Gastrocnemius medialis (tissue), 4 donors: Measurements from ENCODE around the gene MGST3. TPM values are rescaled to one million over a fixed set of nuclear protein-coding genes. Genes with fewer than 3 reads are reported as not detected.
"Not testable (repeated sequence)": the region's sequence is repeated elsewhere in the genome, so short reads cannot be mapped to it uniquely, and the experiment has no call there.

Source experiments
- ATAC-seq, 2 donors: fragments of 150-250 bp; one replicate each; pipeline ENCODE4 v1.9.1; 2016
- DNase-seq, 2 donors: peaks; one replicate each; pipeline ENCODE4 v3.0.0-alpha.2; 2019
- H3K27ac ChIP-seq, 4 donors: fragments of 200-600 bp; sonication (generic); 1 replicate in 1 of 4; 2 replicates in 3 of 4; pipeline ENCODE4 v1.5.1; 2016 to 2018; ENCODE audit warnings: mild to moderate bottlenecking in 2 of 4, moderate library complexity in 1 of 4
- H3K27me3 ChIP-seq, 3 donors: fragments of 200-600 bp; sonication (generic) in 2 of 3; 1 replicate in 1 of 3; 2 replicates in 2 of 3; pipeline versions ENCODE4 v1.5.1 to v1.6.0; 2016 to 2019; ENCODE audit warnings: mild to moderate bottlenecking in 1 of 3, moderate library complexity in 1 of 3
- H3K36me3 ChIP-seq, 2 donors: fragments of 200-600 bp; sonication (generic) in 1 of 2; one replicate each; pipeline ENCODE4 v1.5.1; 2017 to 2018
- H3K4me1 ChIP-seq, 2 donors: fragments of 200-600 bp; sonication (generic) in 1 of 2; one replicate each; pipeline ENCODE4 v1.5.1; 2016 to 2017; ENCODE audit warnings: mild to moderate bottlenecking in 2 of 2
- H3K4me3 ChIP-seq, 4 donors: fragments of 200-600 bp; sonication (generic) in 3 of 4; 1 replicate in 1 of 4; 2 replicates in 3 of 4; pipeline ENCODE4 v1.5.1; 2016 to 2019; ENCODE audit warnings: mild to moderate bottlenecking in 2 of 4
- H3K9me3 ChIP-seq, 3 donors: fragments of 200-600 bp; sonication (generic) in 2 of 3; 1 replicate in 1 of 3; 2 replicates in 2 of 3; pipeline ENCODE4 v1.5.1; 2016 to 2019
- CTCF ChIP-seq, 5 experiments: fragments of 450-650 bp in 3 of 5; fragments of 200-600 bp in 2 of 5; sonication (generic) in 2 of 5; IDR thresholded peaks in 4 of 5; conservative IDR thresholded peaks in 1 of 5; 1 replicate in 4 of 5; 2 replicates in 1 of 5; pipeline ENCODE4 v1.5.1; 2016 to 2019; ENCODE audit warnings: antibody characterized with exemption in 5 of 5, mild to moderate bottlenecking in 3 of 5, moderate library complexity in 3 of 5
- POLR2A ChIP-seq, 2 donors: fragments of 450-650 bp; IDR thresholded peaks; one replicate each; pipeline ENCODE4 v1.6.1; 2017; ENCODE audit warnings: antibody characterized with exemption in 2 of 2, mild to moderate bottlenecking in 2 of 2, moderate library complexity in 2 of 2
- in situ Hi-C, 4 donors: fragments of 200-750 bp; cut with MboI; loops; one replicate each; pipeline versions ENCODE4 v1.15.0 to v1.8.0; 2017; ENCODE audit warnings: low sequenced_read_pairs in 4 of 4
- intact Hi-C: fragments of 100-400 bp; cut with DNase I; formaldehyde crosslinking; loops from one replicate; pipeline ENCODE4 v1.15.1; 2023; ENCODE audit warnings: low total_unique reads
- total RNA-seq, 4 donors: library from RNA; depleted of rRNA; stranded (reverse); fragments of >200 nt; gene quantifications; one replicate each; pipeline versions ENCODE4 v1.1.0 to v1.2.3, GENCODE V29; 2016

MGST3 gene
- total RNA-seq, 4 donors from 2014 or later = 101 to 275 (median 202) TPM

- in situ Hi-C loops (loop anchor here (5.0 to 10.0 kb wide), 5 partner anchors 104 to 317 kb away; partner anchors contain the start of gene TMCO1 (in 1 of the 4)), intact Hi-C loops (loop anchor here (1.0 to 2.0 kb wide), 4 partner anchors 30 to 314 kb away; partner anchors contain the start of genes ALDH9A1 and UCK2)
- no peaks in the 10 kb centered on the region for H3K27me3 ChIP-seq
- ATAC-seq = peak in 1 of 2 donors; percentile 35
- H3K4me3 ChIP-seq = no peak overlapping the region
- no peak for TF ChIP-seq POLR2A (IDR thresholded peaks at IDR 0.05)
- TF ChIP-seq CTCF (IDR thresholded peaks at IDR 0.05 in 4 of 5, conservative IDR thresholded peaks at IDR 0.05 in 1 of 5) = no peak
- no peak for DNase-seq
- H3K36me3 ChIP-seq = no peaks in the 10 kb centered on the region
- no peaks in the 10 kb centered on the region for H3K9me3 ChIP-seq
- peak overlapping the region in 2 of 4 donors; percentile 40 to 43 for H3K27ac ChIP-seq
- H3K4me1 ChIP-seq = peaks cover 12 to 14% of the 10 kb centered on the region in 2 donors
Measured at GRCh38 chr1:165600793-165601192, 30.2 kb upstream of the MGST3 start.

DNA sequence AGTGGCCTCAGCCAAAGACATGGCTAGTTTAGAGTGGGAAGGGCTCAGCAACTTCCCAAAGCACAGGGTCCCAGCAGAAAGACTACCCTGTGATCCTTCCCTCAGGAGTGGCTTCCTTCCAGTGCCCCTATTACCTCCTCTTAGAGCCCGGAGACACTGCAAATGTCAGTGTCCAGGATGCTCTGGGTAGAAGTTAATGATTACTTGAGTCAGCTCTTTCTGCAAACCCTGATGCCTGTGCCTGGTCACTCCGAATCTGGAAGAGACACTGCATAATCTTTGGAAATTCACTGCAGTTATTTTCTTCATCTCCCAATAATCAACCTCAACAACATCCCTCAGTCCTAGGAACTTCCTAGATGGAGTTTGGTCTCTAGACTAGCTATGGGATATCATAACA lies 27.2 kb upstream of the MGST3 start:
- Histone ChIP-seq H3K27me3 (no peaks in the 10 kb centered on the region), H3K4me3 (no peak overlapping the region), H3K36me3 (no peaks in the 10 kb centered on the region), H3K4me1 (peaks cover 5 to 14% of the 10 kb centered on the region in 2 donors), H3K9me3 (no peaks in the 10 kb centered on the region), H3K27ac (no peak overlapping the region)
- ATAC-seq = no peak
- in situ Hi-C loops = loop anchor here (5.0 to 10.0 kb wide), 5 partner anchors 101 to 313 kb away; partner anchors contain the start of gene TMCO1 (in 1 of the 4)
- no peak for DNase-seq
- intact Hi-C loops = no loop called here
- no peak for TF ChIP-seq POLR2A (IDR thresholded peaks at IDR 0.05)
- TF ChIP-seq CTCF (IDR thresholded peaks at IDR 0.05 in 4 of 5, conservative IDR thresholded peaks at IDR 0.05 in 1 of 5) = no peak

- DNase-seq = no peak
- in situ Hi-C loops (loop anchor here in 1 of 4 donors (10.0 kb wide), 2 partner anchors 100 to 160 kb away; partner anchors contain the start of gene TMCO1), intact Hi-C loops (no loop called here)
- TF ChIP-seq CTCF (IDR thresholded peaks at IDR 0.05 in 4 of 5, conservative IDR thresholded peaks at IDR 0.05 in 1 of 5) (no peak), POLR2A (IDR thresholded peaks at IDR 0.05) (no peak)
- ATAC-seq = no peak
- H3K27ac ChIP-seq = no peak overlapping the region
- no peak overlapping the region for H3K4me3 ChIP-seq
- peaks cover 5 to 13% of the 10 kb centered on the region in 2 donors for H3K4me1 ChIP-seq
- H3K27me3 ChIP-seq = peaks cover 0 to under 1% (median 0%) of the 10 kb centered on the region in 3 donors
- no peaks in the 10 kb centered on the region for H3K36me3 ChIP-seq
- no peaks in the 10 kb centered on the region for H3K9me3 ChIP-seq
Measured at GRCh38 chr1:165605246-165605645, 25.8 kb upstream of the MGST3 start.

DNA sequence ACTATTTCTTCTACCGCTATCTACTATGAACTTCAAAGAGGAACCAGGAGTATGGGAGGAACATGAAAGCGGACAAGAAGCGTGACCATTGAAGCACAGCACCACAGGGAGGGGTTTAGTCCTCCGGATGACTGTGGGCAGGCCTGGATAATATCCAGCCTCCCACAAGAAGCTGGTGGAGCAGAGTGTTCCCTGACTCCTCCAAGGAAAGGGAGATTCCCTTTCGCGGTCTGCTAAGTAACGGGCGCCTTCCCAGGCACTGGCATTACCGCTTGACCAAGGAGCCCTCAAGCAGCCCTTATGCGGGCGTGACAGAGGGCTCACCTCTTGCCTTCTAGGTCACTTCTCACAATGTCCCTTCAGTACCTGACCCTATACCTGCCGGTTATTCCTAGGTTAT lies 24.4 kb upstream of the MGST3 start:
- ATAC-seq, H3K4me1 ChIP-seq, H3K27ac ChIP-seq, H3K9me3 ChIP-seq, H3K4me3 ChIP-seq, DNase-seq, intact Hi-C loops, H3K27me3 ChIP-seq, H3K36me3 ChIP-seq: not testable (repeated sequence)
- in situ Hi-C loops = loop anchor here in 1 of 4 donors (10.0 kb wide), 2 partner anchors 98 to 158 kb away; partner anchors contain the start of gene TMCO1

GRCh38 chr1:165610866-165611265 lies 20.2 kb upstream of the MGST3 start:
- TF ChIP-seq POLR2A (IDR thresholded peaks at IDR 0.05) = no peak
- no peak for TF ChIP-seq CTCF (IDR thresholded peaks at IDR 0.05 in 4 of 5, conservative IDR thresholded peaks at IDR 0.05 in 1 of 5)
- intact Hi-C loops (no loop called here), in situ Hi-C loops (no loop called here)
- Histone ChIP-seq H3K27me3 (peaks cover 0 to 4% (median 2%) of the 10 kb centered on the region in 3 donors), H3K4me3 (no peak overlapping the region), H3K9me3 (no peaks in the 10 kb centered on the region), H3K4me1 (no peaks in the 10 kb centered on the region), H3K36me3 (no peaks in the 10 kb centered on the region), H3K27ac (no peak overlapping the region)
- no peak for DNase-seq
- no peak for ATAC-seq
